K562 (cell line): ENCODE results near the gene CAPN6. TPM values are rescaled to one million over a fixed set of nuclear protein-coding genes. Genes with fewer than 3 reads are reported as not detected.

Experiments used
- ATAC-seq: fragments of 200-7000 bp; cut with Tn5 transposase; 3 replicates; pipeline ENCODE4 v1.9.1; 2020; ENCODE audit warnings: moderate library complexity
- BruUV-seq: library from RNA; stranded (reverse); fragments of 400-500 nt; replicated peaks from 2 replicates; lab custom pipeline; 2021; lab: Mats Ljungman, UMichigan
- CTCF ChIA-PET: fragments of 300-600 bp; formaldehyde crosslinking; extraction: SDS; loops from one replicate; lab custom pipeline; 2021; ENCODE audit warnings: low intra/inter-chr PET ratio; lab: Yijun Ruan, JAX
- POLR2A ChIA-PET: fragments of 300-600, 350-650 bp; sonication (Branson Sonifier 250); formaldehyde crosslinking; extraction: SDS; loops from one replicate; lab custom pipeline; 2021; ENCODE audit warnings: antibody characterized with exemption, inconsistent platforms; lab: Yijun Ruan, JAX
- DNase-seq, 4 experiments: peaks; one replicate each; pipeline versions ENCODE4 v3.0.0 to v3.0.0-alpha.2; 2011 to 2018; ENCODE audit warnings: low spot score in 3 of 4, mixed read lengths in 3 of 4; ENCODE audit errors: extremely low read depth in 1 of 4
- FAIRE-seq: peaks from 2 replicates; lab custom pipeline; 2011; peaks lifted over from hg19 to GRCh38; lab: Jason Lieb, UNC
- H2AFZ ChIP-seq: 2 replicates; pipeline ENCODE4 v1.6.0; 2011; ENCODE audit warnings: low read depth, low read length, control low read depth, inconsistent platforms
- H3K27ac ChIP-seq: fragments of 200-600 bp; 3 replicates; pipeline ENCODE4 v1.8.0; 2011; ENCODE audit warnings: low read depth, mild to moderate bottlenecking, control low read depth, inconsistent platforms, low read length, moderate library complexity, mixed read lengths; ENCODE audit errors: extremely low read depth
- H3K27me3 ChIP-seq, 2 experiments: fragments of 300-600 bp in 1 of 2; 2 replicates in 1 of 2; 3 replicates in 1 of 2; pipeline versions ENCODE4 v1.6.0 to v1.8.0; 2011; ENCODE audit warnings: inconsistent platforms in 2 of 2, low read length in 2 of 2, mild to moderate bottlenecking in 1 of 2, mixed read lengths in 1 of 2, moderate library complexity in 1 of 2; ENCODE audit not compliant: control insufficient read depth in 2 of 2, insufficient read depth in 2 of 2
- H3K36me3 ChIP-seq: fragments of 300-600 bp; 3 replicates; pipeline ENCODE4 v1.8.0; 2011; ENCODE audit warnings: mild to moderate bottlenecking, low read length, inconsistent platforms; ENCODE audit not compliant: control insufficient read depth, insufficient read depth
- H3K4me1 ChIP-seq, 2 experiments: fragments of 200-600 bp in 1 of 2; replicated peaks in 1 of 2; 2 replicates in 1 of 2; 3 replicates in 1 of 2; pipeline versions ENCODE4 v1.5.1 to v1.8.0; 2011; ENCODE audit warnings: inconsistent platforms in 2 of 2, low read length in 2 of 2, mild to moderate bottlenecking in 1 of 2, mixed read lengths in 1 of 2, moderate library complexity in 1 of 2; ENCODE audit not compliant: control insufficient read depth in 2 of 2, insufficient read depth in 2 of 2
- H3K4me2 ChIP-seq: 2 replicates; pipeline ENCODE4 v1.6.1; 2011; ENCODE audit warnings: low read length, control low read depth, inconsistent platforms, mixed read lengths; ENCODE audit not compliant: insufficient read depth
- H3K4me3 ChIP-seq: fragments of 200-600 bp; sonication (generic), shearing (Covaris generic); 2 replicates; pipeline ENCODE4 v1.5.1; 2016; ENCODE audit warnings: control low read depth, inconsistent platforms
- H3K79me2 ChIP-seq: fragments of 200-600 bp; 3 replicates; pipeline ENCODE4 v1.8.0; 2011; ENCODE audit warnings: low read length, inconsistent platforms; ENCODE audit not compliant: control insufficient read depth, insufficient read depth
- H3K9ac ChIP-seq, 2 experiments: 2 replicates each; pipeline versions ENCODE4 v1.6.0 to v1.6.1; 2011; ENCODE audit warnings: low read depth in 2 of 2, low read length in 2 of 2, control low read depth in 1 of 2, inconsistent platforms in 1 of 2, mild to moderate bottlenecking in 1 of 2, mixed read lengths in 1 of 2; ENCODE audit not compliant: insufficient read depth in 1 of 2
- H3K9me1 ChIP-seq: one replicate; pipeline ENCODE4 v1.6.0; 2011; ENCODE audit warnings: inconsistent platforms, mild to moderate bottlenecking, low read length, moderate library complexity; ENCODE audit not compliant: control insufficient read depth, insufficient read depth
- H3K9me3 ChIP-seq: replicated peaks from 2 replicates; pipeline ENCODE4 v1.5.1; 2011; ENCODE audit warnings: low read depth, low read length, inconsistent platforms; ENCODE audit not compliant: control insufficient read depth, insufficient read depth
- H4K20me1 ChIP-seq: replicated peaks from 2 replicates; pipeline ENCODE4 v1.6.1; 2011; ENCODE audit warnings: low read length, inconsistent platforms, mixed read lengths; ENCODE audit not compliant: control insufficient read depth, insufficient read depth
- GABPB1 ChIP-seq: sonication (generic); formaldehyde crosslinking; IDR thresholded peaks from 2 replicates; pipeline ENCODE4 v1.8.0; 2022; ENCODE audit warnings: mild to moderate bottlenecking, missing genetic modification reagents
- HINFP ChIP-seq: fragments of 450-650 bp; conservative IDR thresholded peaks from 2 replicates; pipeline ENCODE4 v1.6.1; 2016; ENCODE audit warnings: missing genetic modification characterization, low read depth, mild to moderate bottlenecking, control low read depth, missing compliant biosample characterization
- L3MBTL2 ChIP-seq: fragments of 450-650 bp; IDR thresholded peaks from 2 replicates; pipeline ENCODE4 v1.6.1; 2016; ENCODE audit warnings: mild to moderate bottlenecking, moderate library complexity
- SMAD3 ChIP-seq: fragments of 450-650 bp; formaldehyde crosslinking; conservative IDR thresholded peaks from 2 replicates; pipeline ENCODE4 v1.4.0; 2020; ENCODE audit warnings: mild to moderate bottlenecking
- WGBS: fragments of 100-300 bp; shearing (Covaris generic); methylation state at CpG from one replicate; pipeline ENCODE4 v1.1.6; 2016; ENCODE audit warnings: low coverage, mixed read lengths; ENCODE audit not compliant: insufficient coverage; ENCODE audit errors: missing lambda C conversion rate; 5-methylcytosine and 5-hydroxymethylcytosine counted together
- in situ Hi-C: fragments of 300-500 bp; cut with MboI; formaldehyde crosslinking; loops from 4 replicates; pipeline ENCODE4 v1.15.0; 2018; ENCODE audit warnings: inconsistent platforms, mixed read lengths
- intact Hi-C: fragments of 100-400 bp; cut with micrococcal nuclease; formaldehyde crosslinking; loops from 2 replicates; pipeline ENCODE4 v1.14.2; 2022
- polyA plus RNA-seq, 8 experiments: library from polyadenylated mRNA; depleted of rRNA in 4 of 8; stranded (reverse) in 5 of 8; unstranded in 3 of 8; fragments of >200 nt; fragmentation: Nextera tagmentation in 2 of 8; fragmentation: Illumina TruSeq in 1 of 8; extraction: Ambion mirVana in 2 of 8; extraction: Trizol in 1 of 8; gene quantifications; 2 replicates each; pipeline versions ENCODE4 v1.2.1 to v1.2.3, GENCODE V29; 2011 to 2014; ENCODE audit warnings: inconsistent platforms in 1 of 8, missing spikeins in 1 of 8
- total RNA-seq, 7 experiments: library from RNA; depleted of rRNA in 6 of 7; stranded (reverse); fragments of >200 nt in 6 of 7; fragmentation: Illumina TruSeq in 2 of 7; extraction: Trizol in 2 of 7; gene quantifications; 2 replicates each; pipeline versions ENCODE4 v1.2.1 to v1.2.3, GENCODE V29; 2011 to 2021; ENCODE audit warnings: low replicate concordance in 1 of 7
- TF ChIP-seq, protein P1 (sequence below): sonication (generic); formaldehyde crosslinking; IDR thresholded peaks from 2 replicates; pipeline ENCODE4 v1.8.1; 2023; ENCODE audit warnings: mild to moderate bottlenecking, missing genetic modification reagents

Gene CAPN6
- total and polyA plus RNA-seq, 9 of the 15 experiments (the other 6 are each of a cell fraction or from before 2014, with no cell fraction given) = 0.11 TPM; not detected in 8

DNA sequence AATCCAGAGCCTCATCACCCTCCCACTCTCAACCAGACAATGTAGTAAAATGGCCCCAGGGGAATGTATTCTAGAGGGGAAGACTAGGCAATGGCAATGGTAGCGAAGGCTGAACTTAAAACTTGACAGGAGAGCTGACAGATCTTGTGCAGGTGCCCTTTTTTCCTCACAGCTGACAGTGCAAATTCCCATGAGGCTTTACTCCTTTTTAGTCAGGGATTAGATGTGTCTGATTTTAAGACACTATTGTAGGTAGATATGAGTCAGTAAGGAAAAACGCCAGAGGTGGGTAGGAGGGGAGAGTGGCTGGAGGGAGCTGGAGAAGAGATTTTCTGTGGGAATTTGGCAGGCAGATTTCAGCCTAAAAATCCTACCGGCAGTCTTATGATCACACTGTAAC is 10.7 kb downstream of the CAPN6 start:
- Histone ChIP-seq H2AFZ (no peak overlapping the region), H3K27ac (no peak overlapping the region), H3K4me1 (no peaks in the 10 kb centered on the region), H3K9me1 (no peaks in the 10 kb centered on the region), H3K27me3 (no peaks in the 10 kb centered on the region), H3K9ac (no peak overlapping the region), H4K20me1 (no peaks in the 10 kb centered on the region), H3K4me3 (no peak overlapping the region), H3K36me3 (no peaks in the 10 kb centered on the region), H3K79me2 (no peaks in the 10 kb centered on the region), H3K9me3 (no peaks in the 10 kb centered on the region), H3K4me2 (no peak overlapping the region)
- WGBS = 0% methylated on average over 3 of the region's 3 CpGs
- ChIA-PET CTCF (no interaction called here), POLR2A (no interaction called here)
- no peak for TF ChIP-seq HINFP (tag)
- TF ChIP-seq SMAD3 (CRISPR knock-in tag) = no peak
- TF ChIP-seq GABPB1 = no peak
- TF ChIP-seq L3MBTL2 = no peak
- TF ChIP-seq, protein P1, sequence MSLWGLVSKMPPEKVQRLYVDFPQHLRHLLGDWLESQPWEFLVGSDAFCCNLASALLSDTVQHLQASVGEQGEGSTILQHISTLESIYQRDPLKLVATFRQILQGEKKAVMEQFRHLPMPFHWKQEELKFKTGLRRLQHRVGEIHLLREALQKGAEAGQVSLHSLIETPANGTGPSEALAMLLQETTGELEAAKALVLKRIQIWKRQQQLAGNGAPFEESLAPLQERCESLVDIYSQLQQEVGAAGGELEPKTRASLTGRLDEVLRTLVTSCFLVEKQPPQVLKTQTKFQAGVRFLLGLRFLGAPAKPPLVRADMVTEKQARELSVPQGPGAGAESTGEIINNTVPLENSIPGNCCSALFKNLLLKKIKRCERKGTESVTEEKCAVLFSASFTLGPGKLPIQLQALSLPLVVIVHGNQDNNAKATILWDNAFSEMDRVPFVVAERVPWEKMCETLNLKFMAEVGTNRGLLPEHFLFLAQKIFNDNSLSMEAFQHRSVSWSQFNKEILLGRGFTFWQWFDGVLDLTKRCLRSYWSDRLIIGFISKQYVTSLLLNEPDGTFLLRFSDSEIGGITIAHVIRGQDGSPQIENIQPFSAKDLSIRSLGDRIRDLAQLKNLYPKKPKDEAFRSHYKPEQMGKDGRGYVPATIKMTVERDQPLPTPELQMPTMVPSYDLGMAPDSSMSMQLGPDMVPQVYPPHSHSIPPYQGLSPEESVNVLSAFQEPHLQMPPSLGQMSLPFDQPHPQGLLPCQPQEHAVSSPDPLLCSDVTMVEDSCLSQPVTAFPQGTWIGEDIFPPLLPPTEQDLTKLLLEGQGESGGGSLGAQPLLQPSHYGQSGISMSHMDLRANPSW (CRISPR knock-in tag) = no peak
- FAIRE-seq (no peak), ATAC-seq (no peak), DNase-seq (no peak)
- in situ Hi-C loops (no loop called here), intact Hi-C loops (no loop called here)
- no TSS peak for BruUV-seq
